NAMALWA (cell line): ENCODE measurements around the gene CPNE4.

Experiments
- DNase-seq: peaks from one replicate; pipeline ENCODE4 v3.0.0-alpha.2; 2015; ENCODE audit warnings: low spot score

The CPNE4 gene

GRCh38 chr3:131535131-131535530, 499.7 kb downstream of the CPNE4 start:
- DNase-seq = no peak

GRCh38 chr3:131532645-131533044, 502.2 kb downstream of the CPNE4 start:
- no peak for DNase-seq

- no peak for DNase-seq
Measured at GRCh38 chr3:131530843-131531242, 504.0 kb downstream of the CPNE4 start.

- no peak for DNase-seq
Measured at GRCh38 chr3:131530388-131530787, 504.4 kb downstream of the CPNE4 start.

- DNase-seq = no peak
Measured at GRCh38 chr3:131526801-131527347, 507.9 kb downstream of the CPNE4 start.

GRCh38 chr3:131518680-131519079, 516.1 kb downstream of the CPNE4 start:
- no peak for DNase-seq

- DNase-seq = no peak
Measured at GRCh38 chr3:131505421-131505820, 529.4 kb downstream of the CPNE4 start.

- no peak for DNase-seq
Measured at GRCh38 chr3:131503320-131503635, 531.5 kb downstream of the CPNE4 start.

GRCh38 chr3:131502530-131503319, 532.1 kb downstream of the CPNE4 start, which contains the start of gene MRPL3:
TSS of gene MRPL3 (minus strand) at chr3:131502971. CDS start at chr3:131502821, 150 bp downstream.
- peak; percentile 92 for DNase-seq

- DNase-seq = peak; percentile 46
Measured at GRCh38 chr3:131501949-131502348, 532.9 kb downstream of the CPNE4 start.

- no peak for DNase-seq
Measured at GRCh38 chr3:131494706-131495105, 540.1 kb downstream of the CPNE4 start.

- DNase-seq = no peak
Measured at GRCh38 chr3:131491775-131492174, 543.0 kb downstream of the CPNE4 start.

- DNase-seq = no peak
Measured at GRCh38 chr3:131491084-131491483, 543.7 kb downstream of the CPNE4 start.

- peak; percentile 20 for DNase-seq
Measured at GRCh38 chr3:131486545-131486944, 548.3 kb downstream of the CPNE4 start.

GRCh38 chr3:131485119-131485518, 549.7 kb downstream of the CPNE4 start:
- DNase-seq = no peak

GRCh38 chr3:131484496-131485111, 550.2 kb downstream of the CPNE4 start:
- no peak for DNase-seq
